ENCODE measurements around the gene SNAP23. TPM values are rescaled to one million over a fixed set of nuclear protein-coding genes. Genes with fewer than 3 reads are reported as not detected.

SNAP23 gene
- 60.3 TPM for total RNA-seq

DNA sequence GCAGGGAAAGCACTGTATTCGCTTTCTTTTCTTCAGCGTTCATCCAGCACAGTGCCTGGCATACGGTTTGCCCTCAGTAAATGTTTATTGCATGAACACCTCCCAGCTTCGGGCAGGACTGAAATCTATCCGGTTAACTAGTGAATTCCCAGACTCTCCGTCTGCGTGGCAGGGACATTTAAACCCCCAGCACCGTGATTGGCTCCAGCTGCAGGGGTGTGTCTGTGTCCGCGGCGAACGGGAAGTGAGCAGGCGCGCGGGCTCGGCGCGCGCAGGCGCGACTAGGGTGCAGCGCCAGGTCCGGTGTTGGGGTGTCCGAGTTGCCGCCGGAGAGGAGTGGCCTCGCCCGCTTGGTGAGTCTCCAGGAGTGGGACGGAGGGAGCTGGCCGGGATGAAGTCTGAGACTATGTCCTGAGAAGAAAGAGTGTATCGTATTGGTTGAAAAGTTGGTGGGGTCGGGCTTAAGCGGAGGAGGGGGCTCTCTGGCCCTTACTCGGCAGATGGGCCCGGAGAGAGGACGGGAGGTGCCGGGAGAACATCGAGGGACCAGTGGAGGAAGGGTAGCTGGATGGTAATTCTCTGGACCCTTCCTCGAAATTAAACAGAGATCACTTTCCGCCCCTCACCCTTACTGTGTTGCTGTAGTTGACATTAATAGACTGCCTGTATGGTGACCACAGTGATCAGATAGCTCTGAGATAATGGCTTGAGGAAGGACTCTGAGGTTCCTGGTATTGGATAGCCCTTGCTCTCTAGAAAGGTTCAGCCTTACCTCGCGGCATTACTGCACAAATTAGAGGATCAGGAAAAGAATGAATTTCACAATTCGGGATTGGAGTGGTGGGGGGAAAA, at the start of gene SNAP23:
Gene SNAP23 (plus strand): TSS at position 274 of the 852 bp plus-strand sequence. CDS start 16,213 bp downstream, outside the sequence.

DNA sequence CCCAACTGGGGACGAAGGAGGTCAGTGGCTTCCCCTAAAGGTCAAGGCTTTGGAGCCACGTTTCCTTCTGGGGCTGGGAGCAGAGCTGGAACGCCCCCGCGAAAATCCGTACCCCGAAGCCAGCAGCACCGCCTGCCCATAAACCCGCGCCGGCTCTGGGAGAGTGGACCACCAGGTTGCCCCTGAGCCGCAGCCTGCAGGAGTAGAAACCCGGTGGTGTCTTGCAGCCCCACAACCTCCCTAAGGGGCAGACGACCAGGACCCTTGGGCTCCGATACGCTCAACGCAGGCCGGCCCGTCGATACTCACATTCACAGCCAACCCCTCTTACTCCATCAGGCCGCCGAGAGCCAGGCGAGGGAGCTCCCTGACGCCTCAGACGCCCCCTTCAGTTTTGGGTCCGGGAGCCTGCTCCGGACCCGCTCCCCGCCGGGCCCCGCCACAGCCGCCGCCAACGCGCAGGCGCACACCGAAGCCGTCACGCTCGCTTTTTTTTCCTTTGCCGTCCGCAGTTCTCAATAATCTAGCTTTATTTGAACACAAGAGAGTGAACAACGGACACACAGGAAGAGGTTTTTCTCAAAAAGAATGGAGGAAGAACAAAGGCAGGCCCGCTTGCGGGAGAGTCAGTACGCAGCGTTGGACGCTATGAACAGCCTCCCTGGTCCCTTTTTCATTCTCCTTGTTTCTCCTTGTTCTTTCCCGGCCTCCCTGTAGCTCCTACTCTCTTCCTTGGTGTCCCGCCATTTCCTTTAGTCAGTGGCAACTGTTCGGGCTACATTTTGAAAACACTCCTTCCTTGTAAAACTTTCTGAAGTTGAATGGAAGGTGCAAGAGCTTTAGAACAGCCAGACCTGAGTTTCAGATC, 4.5 kb upstream of the SNAP23 start, which contains the start of gene ZNF106:
Gene ZNF106 (minus strand): TSS at position 471 of the 868 bp plus-strand sequence. CDS start 18,852 bp downstream, outside the sequence.

DNA sequence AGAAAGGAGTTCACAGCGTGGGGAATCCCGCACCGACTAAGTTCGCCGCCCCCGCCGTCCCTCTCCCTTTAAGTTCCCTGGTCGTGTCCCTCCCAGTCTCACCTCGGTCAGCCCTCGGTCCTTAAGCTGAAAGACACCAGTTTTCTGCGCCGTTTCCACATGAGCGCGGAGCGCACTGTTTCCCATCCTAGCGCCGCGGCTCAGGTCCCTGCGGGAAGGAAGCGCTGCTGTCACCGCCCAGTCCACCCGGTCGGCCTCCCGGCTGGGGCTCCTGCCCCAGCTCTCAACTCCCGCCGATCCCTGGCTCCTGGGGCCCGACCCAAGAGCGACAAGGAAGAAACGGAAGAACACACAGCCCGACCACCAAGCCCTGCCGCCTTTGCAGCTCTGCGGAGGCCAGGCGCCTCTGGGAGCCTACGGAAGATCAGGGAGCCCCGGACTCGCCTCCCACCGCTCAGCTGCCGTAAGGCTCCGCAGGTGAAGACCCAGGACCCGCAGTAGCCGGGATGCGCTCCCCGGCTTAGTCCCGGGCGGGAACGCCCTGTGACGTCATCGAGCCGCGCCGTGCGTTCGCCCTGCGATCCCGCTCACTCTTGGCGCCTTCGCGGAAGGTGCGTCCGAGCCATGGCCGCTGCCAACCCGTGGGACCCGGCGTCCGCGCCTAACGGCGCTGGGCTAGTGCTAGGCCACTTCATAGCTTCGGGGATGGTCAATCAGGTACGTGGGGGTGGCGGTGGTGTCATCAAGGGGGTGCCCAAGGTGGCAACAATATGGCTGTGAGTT, 53.0 kb downstream of the SNAP23 start, which contains the start of the genes HAUS2 and LRRC57:
Gene HAUS2 (plus strand): TSS at position 590 of the 783 bp plus-strand sequence. CDS start 35 bp downstream, at position 625.
Gene LRRC57 (minus strand): TSS at position 545 of the 783 bp plus-strand sequence. CDS start 359 bp downstream, at position 186.

DNA sequence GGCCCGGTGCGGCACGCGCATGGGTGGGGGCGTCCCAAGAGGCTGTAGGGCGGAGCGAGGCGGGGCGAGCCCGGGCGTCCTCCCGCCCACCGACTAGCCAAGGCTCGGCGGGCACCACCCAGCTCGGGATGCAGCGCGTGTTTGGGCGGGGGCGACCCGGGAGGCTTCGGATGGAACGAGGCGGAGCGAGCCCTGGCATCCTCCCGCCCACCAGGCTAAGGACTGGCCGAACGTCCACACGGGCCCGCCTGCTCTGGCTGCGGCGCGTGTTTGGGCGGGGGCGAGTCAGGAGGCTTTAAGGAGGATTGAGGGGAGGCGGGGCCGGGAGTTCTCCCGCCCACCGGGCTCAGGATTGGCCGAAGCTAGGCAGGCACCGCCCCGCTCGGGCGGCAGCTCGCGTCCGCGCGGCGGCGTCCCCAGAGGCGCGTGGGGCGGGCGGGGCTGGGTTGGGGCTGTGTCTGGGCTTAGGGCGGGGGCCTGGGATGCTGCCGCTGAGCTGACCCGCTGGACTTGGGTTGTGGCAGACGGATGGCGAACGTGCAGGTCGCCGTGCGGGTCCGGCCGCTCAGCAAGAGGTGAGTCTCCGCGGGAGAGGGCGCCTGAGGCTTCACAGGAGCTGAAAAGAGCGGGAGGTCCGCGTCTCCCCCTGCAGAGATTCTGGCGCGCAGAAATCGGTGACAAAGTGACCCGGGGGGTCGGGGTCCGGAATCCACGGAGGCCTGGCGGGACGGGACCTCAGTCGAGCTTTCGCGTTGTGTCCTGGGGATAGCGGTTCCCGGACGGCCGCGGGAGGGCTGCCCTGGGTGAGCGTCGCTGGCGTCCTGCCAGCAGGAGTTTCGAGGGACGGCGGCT, 80.0 kb downstream of the SNAP23 start, which contains the start of gene STARD9:
Gene STARD9 (plus strand): TSS at position 419 of the 852 bp plus-strand sequence. CDS start 110 bp downstream, at position 529.

Other genes starting within 250 kb of the SNAP23 start
- gene GANC, start 222.4 kb upstream of the SNAP23 start, total RNA-seq, result 37.1 TPM
- 68.7 TPM for gene TMEM87A, start 222.2 kb upstream of the SNAP23 start, total RNA-seq
- 121 TPM for gene CAPN3, start 136.1 kb upstream of the SNAP23 start, total RNA-seq
- gene ZNF106, start 4.5 kb upstream of the SNAP23 start, total RNA-seq, result 97.9 TPM
- 21.0 TPM for gene LRRC57, start 53.2 kb downstream of the SNAP23 start, total RNA-seq
- gene HAUS2, start 53.2 kb downstream of the SNAP23 start, total RNA-seq, result 25.0 TPM
- gene STARD9, start 80.0 kb downstream of the SNAP23 start, total RNA-seq, result 33.6 TPM
- gene CDAN1, start 241.5 kb downstream of the SNAP23 start, total RNA-seq, result 15.7 TPM